T-helper 1 cell treated with Interleukin-12 subunit alpha and Interleukin-12 subunit beta and Interleukin-4 antibody, amounts not matched to agents 30 μg/mL and 1 μg/mL, for 36 hours (primary cell): Measurements from ENCODE around the gene BCKDK.

Source experiments
- H3K27ac Mint-ChIP-seq: one replicate; pipeline ENCODE4 v1.8.0; 2021; ENCODE audit warnings: mild to moderate bottlenecking, mixed read lengths
- H3K27me3 Mint-ChIP-seq: one replicate; pipeline ENCODE4 v1.8.0; 2021; ENCODE audit warnings: low read depth, mixed read lengths
- H3K36me3 Mint-ChIP-seq: one replicate; pipeline ENCODE4 v1.8.0; 2021; ENCODE audit warnings: low read depth, mixed read lengths
- H3K4me1 Mint-ChIP-seq: one replicate; pipeline ENCODE4 v1.8.0; 2021; ENCODE audit warnings: low read depth, mixed read lengths
- H3K4me3 Mint-ChIP-seq: one replicate; pipeline ENCODE4 v1.8.0; 2021; ENCODE audit warnings: mild to moderate bottlenecking, moderate library complexity, mixed read lengths
- H3K9me3 Mint-ChIP-seq: one replicate; pipeline ENCODE4 v1.8.0; 2021; ENCODE audit warnings: mixed read lengths

BCKDK gene

DNA sequence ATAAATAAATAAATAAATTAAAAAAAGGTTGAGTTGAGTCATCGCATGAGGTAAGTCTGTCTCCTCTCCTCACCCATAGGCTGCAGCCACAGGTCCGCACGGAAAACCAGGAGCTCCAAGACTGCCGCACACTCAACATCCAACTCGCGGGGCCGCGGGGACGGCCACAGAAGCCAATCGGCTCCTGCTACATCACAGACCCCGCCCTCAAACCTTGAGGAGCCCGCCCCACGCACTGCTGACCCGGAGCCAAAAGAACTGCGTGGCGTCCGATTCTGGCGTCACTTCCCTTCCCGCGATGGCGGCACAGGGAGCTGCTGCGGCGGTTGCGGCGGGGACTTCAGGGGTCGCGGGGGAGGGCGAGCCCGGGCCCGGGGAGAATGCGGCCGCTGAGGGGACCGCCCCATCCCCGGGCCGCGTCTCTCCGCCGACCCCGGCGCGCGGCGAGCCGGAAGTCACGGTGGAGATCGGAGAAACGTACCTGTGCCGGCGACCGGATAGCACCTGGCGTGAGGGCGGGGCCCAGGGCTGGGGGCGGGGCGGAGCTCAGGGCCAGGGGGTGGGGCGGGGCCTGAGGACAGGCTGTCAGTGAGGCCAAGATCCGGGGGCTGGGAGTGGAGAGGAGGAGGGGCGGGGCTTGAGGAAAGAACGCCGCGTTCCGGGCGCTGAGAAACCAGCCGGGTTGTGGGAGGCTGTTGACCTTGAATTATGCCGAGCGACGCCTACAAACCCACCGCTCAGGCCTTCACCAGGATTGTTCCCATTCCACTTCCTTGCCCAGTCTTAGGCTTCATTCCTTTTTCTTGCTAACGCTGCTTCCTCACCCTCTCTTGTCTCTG, 9.4 kb downstream of the BCKDK start, which contains the start of gene KAT8:
Gene KAT8, plus strand, starts transcription at position 281 of the 839 bp plus-strand sequence. Its CDS starts 18 bp downstream, at position 299.
- Mint-ChIP-seq H3K9me3 (no peaks in the 10 kb centered on the region), H3K36me3 (peaks cover 20% of the 10 kb centered on the region), H3K4me3 (peak within 1 kb of the TSS; percentile 87), H3K27ac (peak within 1 kb of the TSS; percentile 86), H3K27me3 (no peaks in the 10 kb centered on the region), H3K4me1 (peaks cover 16% of the 10 kb centered on the region)

- no peaks in the 10 kb centered on the region for H3K9me3 Mint-ChIP-seq
- peaks cover 20% of the 10 kb centered on the region for H3K36me3 Mint-ChIP-seq
- no peaks in the 10 kb centered on the region for H3K27me3 Mint-ChIP-seq
- peak overlapping the region; percentile 87 for H3K4me3 Mint-ChIP-seq
- peak overlapping the region; percentile 78 for H3K27ac Mint-ChIP-seq
- peaks cover 16% of the 10 kb centered on the region for H3K4me1 Mint-ChIP-seq
Measured at GRCh38 chr16:31118223-31119155, 10.3 kb downstream of the BCKDK start.

- H3K36me3 Mint-ChIP-seq: peaks cover 19% of the 10 kb centered on the region
- no peaks in the 10 kb centered on the region for H3K27me3 Mint-ChIP-seq
- H3K9me3 Mint-ChIP-seq: no peaks in the 10 kb centered on the region
- peaks cover 13% of the 10 kb centered on the region for H3K4me1 Mint-ChIP-seq
- H3K4me3 Mint-ChIP-seq: no peak overlapping the region
- no peak overlapping the region for H3K27ac Mint-ChIP-seq
Measured at GRCh38 chr16:31120129-31120528, 11.9 kb downstream of the BCKDK start.

DNA sequence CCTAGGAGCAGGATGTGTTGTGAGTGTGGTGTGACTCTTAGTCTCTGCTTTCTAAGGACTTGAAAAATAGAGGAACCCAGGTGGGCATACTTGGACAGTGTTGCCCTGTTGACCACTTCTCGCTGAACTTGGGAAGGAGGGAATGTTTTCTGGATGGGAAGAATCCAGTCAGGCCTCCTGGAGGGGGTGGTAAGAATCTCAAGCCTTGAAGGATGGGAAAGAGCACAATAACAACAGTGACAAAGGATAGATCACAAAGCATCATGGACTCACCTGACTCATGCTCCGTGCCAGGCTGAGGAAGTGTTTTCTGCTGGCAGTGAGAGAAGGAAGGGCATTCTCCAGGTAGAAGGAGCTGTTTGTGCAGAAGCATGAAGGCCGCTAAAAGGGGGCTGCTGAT, 17.7 kb downstream of the BCKDK start:
- Mint-ChIP-seq H3K27me3 (no peaks in the 10 kb centered on the region), H3K4me3 (no peak overlapping the region), H3K27ac (peak overlapping the region; percentile 24), H3K36me3 (peaks cover 22% of the 10 kb centered on the region), H3K9me3 (no peaks in the 10 kb centered on the region), H3K4me1 (peaks cover 5% of the 10 kb centered on the region)

DNA sequence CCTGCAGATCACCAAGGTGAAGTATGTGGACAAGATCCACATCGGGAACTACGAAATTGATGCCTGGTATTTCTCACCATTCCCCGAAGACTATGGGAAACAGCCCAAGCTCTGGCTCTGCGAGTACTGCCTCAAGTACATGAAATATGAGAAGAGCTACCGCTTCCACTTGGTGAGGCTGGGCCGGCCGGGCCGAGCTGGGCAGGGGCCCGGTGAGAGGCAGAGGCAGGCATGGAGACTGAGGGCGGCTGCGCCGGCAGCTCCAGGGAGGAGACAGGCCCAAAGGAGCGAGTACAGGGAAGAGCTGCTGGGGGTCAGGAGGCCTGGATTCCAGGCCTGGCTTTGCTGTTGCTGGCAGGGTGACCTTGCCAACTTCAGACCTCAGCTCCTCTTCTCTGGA, 19.0 kb downstream of the BCKDK start:
- H3K4me1 Mint-ChIP-seq: peaks cover 5% of the 10 kb centered on the region
- no peaks in the 10 kb centered on the region for H3K27me3 Mint-ChIP-seq
- no peaks in the 10 kb centered on the region for H3K9me3 Mint-ChIP-seq
- H3K4me3 Mint-ChIP-seq: no peak overlapping the region
- H3K36me3 Mint-ChIP-seq: peaks cover 20% of the 10 kb centered on the region
- H3K27ac Mint-ChIP-seq: no peak overlapping the region

GRCh38 chr16:31128711-31129567, 20.8 kb downstream of the BCKDK start:
- Mint-ChIP-seq H3K4me1 (peaks cover 5% of the 10 kb centered on the region), H3K27me3 (no peaks in the 10 kb centered on the region), H3K27ac (peak overlapping the region; percentile 68), H3K36me3 (peaks cover 19% of the 10 kb centered on the region), H3K4me3 (no peak overlapping the region), H3K9me3 (no peaks in the 10 kb centered on the region)

- peaks cover 5% of the 10 kb centered on the region for H3K4me1 Mint-ChIP-seq
- H3K36me3 Mint-ChIP-seq: peaks cover 19% of the 10 kb centered on the region
- no peak overlapping the region for H3K27ac Mint-ChIP-seq
- H3K9me3 Mint-ChIP-seq: no peaks in the 10 kb centered on the region
- H3K4me3 Mint-ChIP-seq: no peak overlapping the region
- H3K27me3 Mint-ChIP-seq: no peaks in the 10 kb centered on the region
Measured at GRCh38 chr16:31129568-31130335, 21.6 kb downstream of the BCKDK start.

DNA sequence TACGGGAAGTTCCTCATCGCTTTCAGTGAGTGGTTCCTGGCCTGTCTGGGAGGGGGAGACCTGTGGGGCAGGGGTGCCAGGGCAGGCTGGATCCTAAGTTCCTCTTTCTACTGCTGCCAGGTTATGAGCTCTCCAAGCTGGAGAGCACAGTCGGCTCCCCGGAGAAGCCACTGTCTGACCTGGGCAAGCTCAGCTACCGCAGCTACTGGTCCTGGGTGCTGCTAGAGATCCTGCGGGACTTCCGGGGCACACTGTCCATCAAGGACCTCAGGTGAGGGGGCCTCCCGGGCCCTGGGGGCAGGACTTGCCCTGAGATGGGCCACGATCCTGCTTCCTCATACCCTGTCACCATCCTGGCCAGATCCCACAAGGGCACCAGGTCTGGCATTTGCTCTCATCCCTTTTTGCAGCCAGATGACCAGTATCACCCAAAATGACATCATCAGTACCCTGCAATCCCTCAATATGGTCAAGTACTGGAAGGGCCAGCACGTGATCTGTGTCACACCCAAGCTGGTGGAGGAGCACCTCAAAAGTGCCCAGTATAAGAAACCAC, 22.2 kb downstream of the BCKDK start:
- Mint-ChIP-seq H3K27me3 (no peaks in the 10 kb centered on the region), H3K9me3 (no peaks in the 10 kb centered on the region), H3K4me1 (peaks cover 5% of the 10 kb centered on the region), H3K4me3 (no peak overlapping the region), H3K27ac (no peak overlapping the region), H3K36me3 (peaks cover 19% of the 10 kb centered on the region)

GRCh38 chr16:31130899-31131298, 22.7 kb downstream of the BCKDK start:
- no peaks in the 10 kb centered on the region for H3K27me3 Mint-ChIP-seq
- H3K4me3 Mint-ChIP-seq: no peak overlapping the region
- no peaks in the 10 kb centered on the region for H3K9me3 Mint-ChIP-seq
- H3K27ac Mint-ChIP-seq: no peak overlapping the region
- peaks cover 5% of the 10 kb centered on the region for H3K4me1 Mint-ChIP-seq
- peaks cover 17% of the 10 kb centered on the region for H3K36me3 Mint-ChIP-seq

DNA sequence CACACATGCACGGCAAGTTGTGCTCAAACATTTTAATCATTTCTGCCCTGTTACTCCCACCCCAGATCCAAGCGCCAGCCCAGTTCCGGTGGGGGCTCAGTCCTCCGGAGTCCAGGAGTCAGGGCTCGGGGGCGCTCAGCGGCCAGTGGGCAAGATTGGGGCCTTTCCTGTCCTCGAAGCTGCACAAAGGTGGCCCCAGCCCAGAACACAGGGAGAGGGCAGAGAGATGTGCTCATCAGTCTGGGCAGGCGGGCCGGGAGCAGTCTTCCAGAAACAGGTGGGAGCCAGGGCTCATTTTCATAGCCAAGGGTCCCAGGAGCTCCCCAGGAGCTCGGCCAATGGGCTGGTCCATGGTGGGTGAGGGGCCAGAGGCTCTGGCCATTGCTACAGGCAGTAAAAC, 23.2 kb downstream of the BCKDK start:
- peaks cover 5% of the 10 kb centered on the region for H3K4me1 Mint-ChIP-seq
- H3K27me3 Mint-ChIP-seq: no peaks in the 10 kb centered on the region

DNA sequence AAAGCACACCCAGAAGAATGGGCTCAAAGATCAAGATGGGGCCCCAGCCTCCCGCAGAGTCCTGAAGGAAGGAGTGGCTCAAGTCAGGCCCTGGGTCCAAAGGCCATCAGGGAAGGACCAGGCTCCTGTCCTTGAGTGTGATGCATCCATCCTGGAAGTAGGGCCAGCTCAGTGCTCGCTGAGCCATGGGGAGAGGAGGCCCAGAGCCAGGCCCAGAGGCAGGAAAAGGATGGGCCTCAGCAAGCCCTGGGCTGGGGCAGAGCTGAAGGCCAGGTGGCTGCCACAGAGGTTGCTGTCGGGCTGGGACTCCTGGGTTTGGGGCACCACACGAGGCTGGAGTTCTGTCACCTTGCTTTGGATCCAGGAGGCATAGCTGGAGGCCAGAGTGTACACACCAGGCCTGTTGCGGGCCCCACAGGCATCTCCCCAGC, 23.7 kb downstream of the BCKDK start:
- H3K36me3 Mint-ChIP-seq: peaks cover 12% of the 10 kb centered on the region
- H3K4me1 Mint-ChIP-seq: peaks cover 5% of the 10 kb centered on the region

More for the DNA sequence above, 23.2 kb downstream of the BCKDK start:
- Mint-ChIP-seq H3K27ac (no peak overlapping the region), H3K36me3 (peaks cover 12% of the 10 kb centered on the region), H3K9me3 (no peaks in the 10 kb centered on the region), H3K4me3 (no peak overlapping the region)

GRCh38 chr16:31132303-31132979, 24.3 kb downstream of the BCKDK start:
- H3K4me1 Mint-ChIP-seq: peaks cover 5% of the 10 kb centered on the region
- no peaks in the 10 kb centered on the region for H3K27me3 Mint-ChIP-seq
- no peaks in the 10 kb centered on the region for H3K9me3 Mint-ChIP-seq
- H3K4me3 Mint-ChIP-seq: no peak overlapping the region
- H3K27ac Mint-ChIP-seq: no peak overlapping the region
- H3K36me3 Mint-ChIP-seq: peaks cover 11% of the 10 kb centered on the region

More for the DNA sequence above, 23.7 kb downstream of the BCKDK start:
- Mint-ChIP-seq H3K27ac (no peak overlapping the region), H3K4me3 (no peak overlapping the region), H3K27me3 (no peaks in the 10 kb centered on the region), H3K9me3 (no peaks in the 10 kb centered on the region)

GRCh38 chr16:31133046-31133501, 24.9 kb downstream of the BCKDK start:
- Mint-ChIP-seq H3K27me3 (no peaks in the 10 kb centered on the region), H3K4me1 (peaks cover 5% of the 10 kb centered on the region), H3K27ac (no peak overlapping the region), H3K9me3 (no peaks in the 10 kb centered on the region), H3K36me3 (peaks cover 6% of the 10 kb centered on the region), H3K4me3 (no peak overlapping the region)
